NCI-H1694 (cell line): ENCODE measurements around the gene FSCB.
"Not testable (repeated sequence)": the region's sequence is repeated elsewhere in the genome, so short reads cannot be mapped to it uniquely, and the experiment has no call there.

ENCODE experiments used
- DNase-seq: peaks from one replicate; lab custom pipeline; 2025; lab: John Stamatoyannopoulos, UW

Gene FSCB, protein sequence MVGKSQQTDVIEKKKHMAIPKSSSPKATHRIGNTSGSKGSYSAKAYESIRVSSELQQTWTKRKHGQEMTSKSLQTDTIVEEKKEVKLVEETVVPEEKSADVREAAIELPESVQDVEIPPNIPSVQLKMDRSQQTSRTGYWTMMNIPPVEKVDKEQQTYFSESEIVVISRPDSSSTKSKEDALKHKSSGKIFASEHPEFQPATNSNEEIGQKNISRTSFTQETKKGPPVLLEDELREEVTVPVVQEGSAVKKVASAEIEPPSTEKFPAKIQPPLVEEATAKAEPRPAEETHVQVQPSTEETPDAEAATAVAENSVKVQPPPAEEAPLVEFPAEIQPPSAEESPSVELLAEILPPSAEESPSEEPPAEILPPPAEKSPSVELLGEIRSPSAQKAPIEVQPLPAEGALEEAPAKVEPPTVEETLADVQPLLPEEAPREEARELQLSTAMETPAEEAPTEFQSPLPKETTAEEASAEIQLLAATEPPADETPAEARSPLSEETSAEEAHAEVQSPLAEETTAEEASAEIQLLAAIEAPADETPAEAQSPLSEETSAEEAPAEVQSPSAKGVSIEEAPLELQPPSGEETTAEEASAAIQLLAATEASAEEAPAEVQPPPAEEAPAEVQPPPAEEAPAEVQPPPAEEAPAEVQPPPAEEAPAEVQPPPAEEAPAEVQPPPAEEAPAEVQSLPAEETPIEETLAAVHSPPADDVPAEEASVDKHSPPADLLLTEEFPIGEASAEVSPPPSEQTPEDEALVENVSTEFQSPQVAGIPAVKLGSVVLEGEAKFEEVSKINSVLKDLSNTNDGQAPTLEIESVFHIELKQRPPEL

GRCh38 chr14:44507183-44507582 lies at the start of gene FSCB:
FSCB (minus strand) TSS chr14:44507283; CDS start chr14:44506987, 296 bp downstream.
- no peak for DNase-seq

DNA sequence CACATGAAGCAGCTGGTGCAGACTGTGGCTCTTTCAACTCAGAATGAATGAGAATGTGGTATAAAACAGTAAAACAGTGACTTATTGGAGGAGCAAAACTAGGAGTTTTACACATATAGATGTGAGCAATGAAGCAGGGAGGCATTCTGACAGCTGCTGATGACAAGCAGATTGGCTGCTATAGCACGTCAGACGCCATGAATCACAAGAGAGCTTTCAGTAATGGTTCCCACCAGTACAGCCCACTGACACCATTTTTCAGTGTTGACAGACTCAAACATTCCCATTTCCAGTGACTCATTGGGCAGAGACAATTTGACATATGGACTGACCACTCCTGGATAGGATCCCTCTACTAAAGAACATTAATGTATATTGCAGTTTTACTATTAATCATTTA lies 24.6 kb upstream of the FSCB start:
- no peak for DNase-seq

GRCh38 chr14:44530475-44530874 lies 23.4 kb upstream of the FSCB start:
- no peak for DNase-seq

DNA sequence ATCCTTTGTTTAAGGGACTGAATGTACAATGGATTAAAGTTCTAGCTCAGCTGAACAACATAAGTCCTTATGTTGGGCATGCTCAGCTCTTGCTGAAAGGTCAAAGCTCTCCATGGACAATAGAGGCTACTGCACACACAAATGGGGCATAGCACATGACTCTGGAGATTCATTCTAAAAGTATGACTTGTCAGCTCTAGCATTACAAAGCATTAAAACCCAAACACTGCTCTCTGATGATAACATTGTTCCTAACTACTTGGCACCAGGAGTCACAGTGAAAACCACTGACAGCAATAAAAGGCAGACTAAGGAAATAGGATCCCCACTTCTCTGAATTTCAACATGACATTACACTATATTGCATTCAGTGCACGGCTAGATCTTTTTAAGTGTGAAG lies 21.9 kb upstream of the FSCB start:
- DNase-seq: no peak

DNA sequence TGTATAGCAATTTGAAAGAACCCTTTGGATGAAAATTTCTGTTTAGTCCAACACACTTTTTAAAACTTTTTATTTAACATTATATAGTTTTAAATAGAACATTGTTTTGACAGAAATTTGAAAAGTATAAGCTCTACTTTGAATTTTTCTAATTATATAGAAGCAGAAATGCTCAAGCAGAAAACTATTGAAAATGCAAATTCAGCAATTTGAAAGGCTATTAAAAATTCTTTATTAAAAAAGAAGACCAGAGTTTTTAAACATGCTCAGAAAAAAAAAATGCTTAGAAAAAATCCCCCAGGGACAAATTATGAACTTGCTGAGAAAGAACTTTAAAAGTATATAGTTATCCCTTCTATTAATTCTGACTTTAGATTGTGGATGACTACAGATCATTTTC lies 21.1 kb upstream of the FSCB start:
- DNase-seq: no peak

DNA sequence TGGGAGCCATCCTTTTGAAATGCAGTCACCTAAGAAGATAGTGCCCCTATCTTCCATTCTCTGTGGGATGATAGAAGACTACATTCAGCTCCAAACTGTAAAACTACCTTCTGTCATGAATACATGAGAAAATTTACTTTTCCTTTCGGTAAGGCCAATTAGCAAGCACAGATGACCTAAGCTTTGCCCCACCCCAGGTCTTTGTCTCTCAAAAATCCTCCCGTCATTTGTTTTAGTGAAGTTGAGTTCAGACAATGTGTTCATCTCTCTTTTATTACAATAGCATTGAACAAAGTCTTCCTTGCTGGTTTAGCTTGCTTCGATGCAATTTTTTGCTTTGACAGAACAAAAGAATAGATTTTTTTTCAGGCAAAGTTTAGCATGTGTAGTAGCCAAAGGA lies 18.2 kb upstream of the FSCB start:
- DNase-seq: no peak

DNA sequence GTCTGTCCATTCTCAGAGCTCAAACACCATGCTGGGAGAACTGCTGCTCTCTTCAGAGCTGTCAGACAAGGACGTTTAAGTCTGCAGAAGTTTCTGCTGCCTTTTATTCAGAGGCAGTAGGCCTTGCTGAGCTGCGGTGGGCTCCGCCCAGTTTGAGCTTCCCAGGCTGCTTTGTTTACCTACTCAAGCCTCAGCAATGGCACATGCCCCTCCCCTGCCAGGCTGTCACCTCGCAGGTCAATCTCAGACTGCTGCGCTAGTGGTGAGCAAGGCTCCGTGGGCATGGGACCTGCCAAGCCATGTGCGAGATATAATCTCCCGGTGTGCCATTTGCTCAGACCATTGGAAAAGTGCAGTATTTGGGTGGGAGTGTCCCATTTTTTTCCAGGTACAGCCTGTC lies 8.6 kb upstream of the FSCB start:
- not testable (repeated sequence) for DNase-seq

- DNase-seq: no peak
Observed at GRCh38 chr14:44508834-44509233, 1.8 kb upstream of the FSCB start.

- no peak for DNase-seq
Observed at GRCh38 chr14:44505588-44505987, 1.5 kb downstream of the FSCB start.

DNA sequence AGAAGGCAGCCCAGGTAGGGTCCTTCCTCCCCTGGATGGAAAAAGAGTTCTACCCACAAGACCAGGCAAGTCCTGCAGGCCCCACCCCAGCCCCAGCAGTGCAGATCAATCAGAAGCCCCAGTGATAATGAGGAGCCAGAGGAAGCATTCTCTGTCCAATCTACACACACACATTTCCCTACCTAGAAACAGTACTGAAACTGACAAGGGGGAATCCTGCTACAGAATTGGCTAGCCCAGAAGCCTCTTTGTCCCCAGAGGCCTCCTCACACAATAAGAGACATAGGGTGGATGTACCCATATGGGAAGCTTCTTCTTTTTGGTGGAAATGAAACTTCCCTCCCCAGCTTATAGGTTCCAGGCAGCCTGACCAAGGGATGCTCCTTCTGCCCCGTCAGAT lies 9.9 kb downstream of the FSCB start:
- no peak for DNase-seq

GRCh38 chr14:44494137-44494536 lies 12.9 kb downstream of the FSCB start:
- no peak for DNase-seq

DNA sequence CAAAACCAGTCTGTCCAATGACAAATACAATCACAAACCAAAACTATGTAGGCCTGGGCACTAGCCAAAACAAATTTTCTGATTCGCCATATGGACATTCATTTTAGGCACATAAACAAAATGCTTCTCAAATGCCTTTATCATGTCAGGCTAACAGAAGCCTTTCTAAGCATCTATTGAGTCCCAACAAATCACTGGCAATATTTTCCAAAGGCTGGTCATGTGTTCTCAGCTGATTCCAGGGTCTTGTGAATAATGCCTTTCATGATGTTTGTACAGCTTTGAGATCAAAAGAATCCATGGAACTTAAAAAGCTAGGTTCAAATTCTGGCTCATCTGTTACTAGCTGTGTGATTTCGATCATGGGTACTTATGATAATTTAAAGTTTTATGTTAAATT lies 16.1 kb downstream of the FSCB start:
- DNase-seq: no peak

DNA sequence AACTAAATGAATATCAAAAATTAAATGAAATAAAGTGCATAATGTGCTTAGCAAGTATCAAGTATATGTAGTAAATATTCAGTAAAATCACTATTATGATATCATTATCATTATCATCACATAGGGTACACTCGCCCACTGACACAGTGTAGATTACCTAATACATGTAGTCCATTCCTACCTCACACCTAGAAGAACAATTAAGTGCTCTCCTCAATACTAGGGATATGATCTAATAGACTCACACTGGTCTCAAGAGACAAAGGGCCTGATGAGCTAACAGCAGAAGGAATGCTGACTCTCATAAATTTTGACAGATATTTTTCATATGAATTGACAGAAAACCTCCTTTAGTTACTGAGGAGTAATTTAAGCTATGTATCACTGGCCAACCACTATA lies 29.1 kb downstream of the FSCB start:
- no peak for DNase-seq

- no peak for DNase-seq
Observed at GRCh38 chr14:44468771-44469170, 38.3 kb downstream of the FSCB start.

DNA sequence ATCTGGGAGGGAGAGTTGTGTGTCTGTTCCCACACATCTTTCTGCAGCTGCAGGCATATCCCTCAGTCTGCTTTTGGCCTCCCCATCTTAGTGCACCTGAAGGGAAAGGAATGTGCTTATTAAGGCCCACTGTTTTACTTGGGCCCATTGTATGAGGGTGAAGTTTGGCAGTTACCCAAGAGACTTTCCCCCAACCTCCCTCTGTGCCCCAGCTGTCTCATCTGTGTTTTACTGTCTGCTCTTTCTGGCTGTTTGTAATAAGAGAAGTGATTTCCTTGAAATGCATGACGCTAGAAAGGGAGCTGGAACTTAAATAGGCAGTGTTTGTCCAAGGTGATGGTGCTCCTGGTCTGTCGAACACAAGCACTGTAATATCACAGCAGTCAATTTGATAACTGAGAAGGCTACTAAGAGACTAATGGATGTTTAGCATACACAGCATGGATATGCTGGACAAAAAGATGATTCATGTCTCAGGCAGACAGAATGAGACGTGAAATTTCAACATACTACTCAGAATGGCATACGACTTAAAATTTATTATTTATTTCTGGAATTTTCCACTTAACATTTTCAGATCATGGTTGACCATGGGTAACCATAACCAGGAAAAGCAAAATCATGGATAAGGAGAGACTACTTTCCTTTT lies 43.6 kb downstream of the FSCB start:
- DNase-seq: peak; percentile 32

GRCh38 chr14:44462381-44462780 lies 44.7 kb downstream of the FSCB start:
- peak; percentile 50 for DNase-seq

DNA sequence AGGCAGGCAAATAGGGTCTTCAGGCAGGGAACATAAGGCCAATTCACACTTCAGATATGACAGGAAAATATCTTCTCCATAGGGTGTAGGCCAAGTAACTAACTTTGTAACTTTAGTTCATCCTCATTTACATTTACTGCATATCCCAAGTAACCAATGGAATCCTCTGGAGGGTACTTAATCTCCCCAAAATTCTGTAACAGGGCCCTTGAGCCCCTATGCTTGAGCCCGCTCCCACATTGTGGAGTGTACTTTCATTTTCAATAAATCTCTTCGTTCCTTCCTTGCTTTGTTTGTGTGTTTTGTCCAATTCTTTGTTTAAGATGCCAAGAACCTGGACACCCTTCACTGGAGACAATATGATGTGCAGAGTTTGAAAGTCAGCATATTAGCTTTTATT lies 45.3 kb downstream of the FSCB start:
- DNase-seq: no peak
